GM18858 (cell line): ENCODE measurements around the gene KCND1.
A peak's percentile ranks its signal among the peaks of the same experiment; 100 is the strongest.

Experiments
- ATAC-seq: cut with Tn5 transposase; IDR thresholded peaks from one replicate; pipeline ENCODE4 v1.9.1; 2021; ENCODE audit not compliant: unreplicated experiment

KCND1 gene

DNA sequence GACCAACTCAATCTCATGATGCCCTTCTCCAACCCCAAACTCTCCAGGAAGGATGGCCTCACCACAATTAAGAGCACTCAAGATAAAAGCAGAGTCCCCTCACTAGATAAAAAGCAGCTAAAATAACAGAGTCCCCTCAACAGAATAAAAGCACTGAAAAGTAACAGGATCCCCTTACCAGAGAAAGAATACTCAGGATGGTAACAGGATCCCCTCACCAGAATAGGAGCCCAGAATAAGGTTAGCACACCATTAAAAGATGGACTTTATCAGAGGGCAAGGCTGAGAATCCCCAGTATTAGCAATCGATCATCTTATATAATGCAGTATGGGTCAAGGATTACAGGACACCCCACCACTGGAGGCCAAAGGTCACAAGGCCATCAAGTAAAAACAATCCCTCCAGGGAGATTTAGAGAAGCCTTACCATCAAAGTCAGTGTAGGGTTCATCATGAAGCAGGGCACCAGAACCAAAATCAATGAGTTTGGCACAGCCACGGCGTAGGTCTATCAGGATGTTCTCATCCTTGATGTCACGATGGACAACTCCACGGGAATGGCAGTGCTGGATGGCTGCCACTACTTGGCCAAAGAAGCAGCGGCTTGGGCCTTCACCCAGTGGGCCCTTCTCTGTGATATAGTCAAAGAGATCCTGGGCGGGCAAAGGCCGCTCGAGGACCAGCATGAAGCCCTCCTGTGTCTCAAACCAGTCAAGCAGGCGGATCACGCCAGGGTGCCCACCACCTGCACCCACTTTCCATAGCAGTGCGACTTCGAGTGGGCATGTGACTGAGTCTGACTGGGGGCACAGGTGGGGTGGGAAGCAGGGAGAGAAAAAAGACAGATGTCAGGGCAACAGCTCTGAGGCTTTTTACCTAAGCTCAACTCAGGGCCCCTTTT lies 56.8 kb downstream of the KCND1 start:
- ATAC-seq = no peak

- no peak for ATAC-seq
Observed at GRCh38 chrX:48913605-48914366, 57.9 kb downstream of the KCND1 start.

DNA sequence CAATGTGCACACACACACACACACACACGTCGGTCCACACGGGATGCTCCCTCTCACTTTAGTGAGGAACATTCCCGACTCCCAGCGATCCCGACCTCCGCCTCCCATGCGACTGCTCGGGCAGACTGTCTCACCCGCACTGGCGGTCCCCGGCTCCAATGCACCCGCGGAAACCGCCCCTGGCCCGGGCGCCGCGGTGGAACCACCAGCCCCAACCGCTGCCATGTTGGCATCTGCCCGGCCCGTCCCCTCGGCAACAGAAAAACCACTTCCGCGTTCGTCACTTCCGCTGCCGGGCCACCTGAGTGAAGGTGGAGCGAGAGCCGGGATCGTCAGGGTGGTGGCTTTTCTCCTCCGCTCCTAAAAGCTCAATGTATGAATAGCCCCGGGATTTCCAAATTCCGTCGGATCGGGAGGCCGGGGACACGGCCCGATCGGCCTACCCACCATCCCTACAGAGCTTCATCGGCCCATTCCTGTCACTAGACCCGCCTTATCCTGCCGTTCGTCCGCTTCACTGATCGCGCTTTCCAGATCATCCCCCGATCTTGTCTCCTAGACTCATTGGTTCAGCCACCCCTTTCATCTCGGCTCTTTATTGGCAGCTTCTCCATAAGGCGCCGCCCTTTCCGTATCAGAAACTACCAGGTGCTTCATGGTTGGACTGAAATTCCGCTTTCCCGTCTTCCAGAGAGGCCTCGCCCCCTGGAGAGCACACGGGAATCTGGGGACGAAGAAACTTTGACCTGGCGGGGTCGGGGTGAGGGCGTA lies 60.0 kb downstream of the KCND1 start, which contains the start of gene SLC35A2:
SLC35A2 (minus strand) TSS at position 235 of the 771 bp plus-strand sequence; CDS start at position 225, 10 bp downstream.
- ATAC-seq = peak; percentile 35
